AG20443 (cell line): ENCODE measurements around the gene KLHL3.

Experiments used
- DNase-seq: peaks from one replicate; pipeline ENCODE4 v3.0.0; 2012; ENCODE audit warnings: low spot score, mixed read lengths

KLHL3 gene

GRCh38 chr5:137632716-137633115 lies 103.2 kb downstream of the KLHL3 start:
- no peak for DNase-seq

- DNase-seq: no peak
Observed at GRCh38 chr5:137631453-137631852, 104.4 kb downstream of the KLHL3 start.

- no peak for DNase-seq
Observed at GRCh38 chr5:137630972-137631370, 104.9 kb downstream of the KLHL3 start.

- DNase-seq: no peak
Observed at GRCh38 chr5:137630216-137630971, 105.5 kb downstream of the KLHL3 start.

GRCh38 chr5:137629646-137630045 lies 106.2 kb downstream of the KLHL3 start:
- peak; percentile 76 for DNase-seq

GRCh38 chr5:137627706-137628105 lies 108.2 kb downstream of the KLHL3 start:
- DNase-seq: no peak

GRCh38 chr5:137627293-137627692 lies 108.6 kb downstream of the KLHL3 start:
- DNase-seq: no peak

- DNase-seq: no peak
Observed at GRCh38 chr5:137624786-137625349, 111.0 kb downstream of the KLHL3 start.

GRCh38 chr5:137622850-137623249 lies 113.0 kb downstream of the KLHL3 start:
- no peak for DNase-seq

- peak; percentile 77 for DNase-seq
Observed at GRCh38 chr5:137621861-137622823, 113.7 kb downstream of the KLHL3 start.

- DNase-seq: no peak
Observed at GRCh38 chr5:137621306-137621705, 114.6 kb downstream of the KLHL3 start.

- peak; percentile 82 for DNase-seq
Observed at GRCh38 chr5:137619191-137619870, 116.6 kb downstream of the KLHL3 start.

GRCh38 chr5:137618476-137618875 lies 117.4 kb downstream of the KLHL3 start:
- no peak for DNase-seq

GRCh38 chr5:137617528-137618205 lies 118.2 kb downstream of the KLHL3 start:
- DNase-seq: peak; percentile 50

- no peak for DNase-seq
Observed at GRCh38 chr5:137616046-137616445, 119.8 kb downstream of the KLHL3 start.

GRCh38 chr5:137615171-137615775 lies 120.6 kb downstream of the KLHL3 start:
- no peak for DNase-seq

- DNase-seq: no peak
Observed at GRCh38 chr5:137613554-137614265, 122.2 kb downstream of the KLHL3 start.

- no peak for DNase-seq
Observed at GRCh38 chr5:137612576-137612975, 123.3 kb downstream of the KLHL3 start.

- DNase-seq: no peak
Observed at GRCh38 chr5:137611794-137612435, 124.0 kb downstream of the KLHL3 start.
